ENCODE measurements around the gene KAT8. TPM values are rescaled to one million over a fixed set of nuclear protein-coding genes. Genes with fewer than 3 reads are reported as not detected.
"Not testable (repeated sequence)": the region's sequence is repeated elsewhere in the genome, so short reads cannot be mapped to it uniquely, and the experiment has no call there.

Gene KAT8
- total RNA-seq, 1 donor from 2014 or later: 61.2 TPM

GRCh38 chr16:31133046-31133501 lies 15.6 kb downstream of the KAT8 start:
- Mint-ChIP-seq H3K9me3 (no peaks in the 10 kb centered on the region), H3K27me3 (ENCODE audit: low read depth) (no peaks in the 10 kb centered on the region), H3K4me1 (ENCODE audit: low read depth) (no peaks in the 10 kb centered on the region), H3K4me3 (ENCODE audit: low read depth) (no peak overlapping the region), H3K36me3 (ENCODE audit: low read depth) (peaks cover 7% of the 10 kb centered on the region), H3K27ac (no peak overlapping the region)
- no peak for DNase-seq (ENCODE audit: low spot score)
- intact Hi-C loops (cut with micrococcal nuclease): no loop called here

- no peak overlapping the region for H3K27ac Mint-ChIP-seq
- no peaks in the 10 kb centered on the region for H3K4me1 Mint-ChIP-seq (ENCODE audit: low read depth)
- H3K9me3 Mint-ChIP-seq: no peaks in the 10 kb centered on the region
- DNase-seq (ENCODE audit: low spot score): no peak
- H3K27me3 Mint-ChIP-seq (ENCODE audit: low read depth): no peaks in the 10 kb centered on the region
- peaks cover 7% of the 10 kb centered on the region for H3K36me3 Mint-ChIP-seq (ENCODE audit: low read depth)
- intact Hi-C loops (cut with micrococcal nuclease): no loop called here
- no peak overlapping the region for H3K4me3 Mint-ChIP-seq (ENCODE audit: low read depth)
Observed at GRCh38 chr16:31134091-31134571, 16.7 kb downstream of the KAT8 start.

GRCh38 chr16:31134625-31135534 lies 17.4 kb downstream of the KAT8 start:
- Mint-ChIP-seq H3K27ac (no peak overlapping the region), H3K27me3 (ENCODE audit: low read depth) (no peaks in the 10 kb centered on the region), H3K36me3 (ENCODE audit: low read depth) (peaks cover 7% of the 10 kb centered on the region), H3K4me3 (ENCODE audit: low read depth) (no peak overlapping the region), H3K9me3 (no peaks in the 10 kb centered on the region), H3K4me1 (ENCODE audit: low read depth) (no peaks in the 10 kb centered on the region)
- no peak for DNase-seq (ENCODE audit: low spot score)
- intact Hi-C loops (cut with micrococcal nuclease): no loop called here

GRCh38 chr16:31135535-31136286 lies 18.2 kb downstream of the KAT8 start, which contains the start of gene PRSS8:
TSS of gene PRSS8 (minus strand) at chr16:31135727. CDS start at chr16:31135498, 229 bp downstream.
- DNase-seq (ENCODE audit: low spot score): no peak
- Mint-ChIP-seq H3K4me1 (ENCODE audit: low read depth) (peaks cover under 1% of the 10 kb centered on the region), H3K27me3 (ENCODE audit: low read depth) (no peaks in the 10 kb centered on the region), H3K36me3 (ENCODE audit: low read depth) (peaks cover 3% of the 10 kb centered on the region), H3K4me3 (ENCODE audit: low read depth) (no peak within 1 kb of the TSS), H3K9me3 (no peaks in the 10 kb centered on the region), H3K27ac (no peak within 1 kb of the TSS)
- intact Hi-C loops (cut with micrococcal nuclease): no loop called here

GRCh38 chr16:31136287-31136662 lies 18.8 kb downstream of the KAT8 start:
- Mint-ChIP-seq H3K36me3 (ENCODE audit: low read depth) (peaks cover 3% of the 10 kb centered on the region), H3K4me1 (ENCODE audit: low read depth) (peaks cover 1% of the 10 kb centered on the region), H3K4me3 (ENCODE audit: low read depth) (no peak overlapping the region), H3K27ac (no peak overlapping the region), H3K9me3 (no peaks in the 10 kb centered on the region), H3K27me3 (ENCODE audit: low read depth) (no peaks in the 10 kb centered on the region)
- no peak for DNase-seq (ENCODE audit: low spot score)
- intact Hi-C loops (cut with micrococcal nuclease): no loop called here

GRCh38 chr16:31136822-31137499 lies 19.5 kb downstream of the KAT8 start:
- H3K27me3 Mint-ChIP-seq (ENCODE audit: low read depth); H3K27ac Mint-ChIP-seq; H3K4me3 Mint-ChIP-seq (ENCODE audit: low read depth); H3K9me3 Mint-ChIP-seq; H3K4me1 Mint-ChIP-seq (ENCODE audit: low read depth); DNase-seq (ENCODE audit: low spot score); intact Hi-C loops (cut with micrococcal nuclease); H3K36me3 Mint-ChIP-seq (ENCODE audit: low read depth): not testable (repeated sequence)

GRCh38 chr16:31138621-31139578 lies 21.4 kb downstream of the KAT8 start:
- DNase-seq (ENCODE audit: low spot score): no peak
- peaks cover 7% of the 10 kb centered on the region for H3K4me1 Mint-ChIP-seq (ENCODE audit: low read depth)
- H3K36me3 Mint-ChIP-seq (ENCODE audit: low read depth): no peaks in the 10 kb centered on the region
- H3K4me3 Mint-ChIP-seq (ENCODE audit: low read depth): no peak overlapping the region
- H3K27me3 Mint-ChIP-seq (ENCODE audit: low read depth): no peaks in the 10 kb centered on the region
- H3K9me3 Mint-ChIP-seq: no peaks in the 10 kb centered on the region
- intact Hi-C loops (cut with micrococcal nuclease): no loop called here
- no peak overlapping the region for H3K27ac Mint-ChIP-seq

GRCh38 chr16:31141071-31141469 lies 23.6 kb downstream of the KAT8 start:
- H3K36me3 Mint-ChIP-seq (ENCODE audit: low read depth); H3K27ac Mint-ChIP-seq: not testable (repeated sequence)

GRCh38 chr16:31141489-31142108 lies 24.1 kb downstream of the KAT8 start:
- intact Hi-C loops (cut with micrococcal nuclease): loop anchor here (1.0 to 2.0 kb wide), 7 partner anchors 24 to 318 kb away; partner anchors contain the start of genes ARMC5, BCKDK, FUS and KAT8
- DNase-seq (ENCODE audit: low spot score): no peak
- H3K36me3 Mint-ChIP-seq (ENCODE audit: low read depth): no peaks in the 10 kb centered on the region
- peak overlapping the region; percentile 77 for H3K27ac Mint-ChIP-seq
- H3K4me3 Mint-ChIP-seq (ENCODE audit: low read depth): peak overlapping the region; percentile 70
- no peaks in the 10 kb centered on the region for H3K9me3 Mint-ChIP-seq
- H3K4me1 Mint-ChIP-seq (ENCODE audit: low read depth): peaks cover 7% of the 10 kb centered on the region
- H3K27me3 Mint-ChIP-seq (ENCODE audit: low read depth): peaks cover 4% of the 10 kb centered on the region

More at GRCh38 chr16:31141071-31141469, 23.6 kb downstream of the KAT8 start:
- H3K9me3 Mint-ChIP-seq; H3K4me3 Mint-ChIP-seq (ENCODE audit: low read depth); intact Hi-C loops (cut with micrococcal nuclease); DNase-seq (ENCODE audit: low spot score); H3K4me1 Mint-ChIP-seq (ENCODE audit: low read depth); H3K27me3 Mint-ChIP-seq (ENCODE audit: low read depth): not testable (repeated sequence)

GRCh38 chr16:31142109-31143010 lies 24.9 kb downstream of the KAT8 start:
- peak; percentile 98 for DNase-seq (ENCODE audit: low spot score)
- H3K27ac Mint-ChIP-seq: peak overlapping the region; percentile 77
- no peaks in the 10 kb centered on the region for H3K9me3 Mint-ChIP-seq
- H3K4me1 Mint-ChIP-seq (ENCODE audit: low read depth): peaks cover 7% of the 10 kb centered on the region
- peak overlapping the region; percentile 70 for H3K4me3 Mint-ChIP-seq (ENCODE audit: low read depth)
- peaks cover 7% of the 10 kb centered on the region for H3K27me3 Mint-ChIP-seq (ENCODE audit: low read depth)
- no peaks in the 10 kb centered on the region for H3K36me3 Mint-ChIP-seq (ENCODE audit: low read depth)
- intact Hi-C loops (cut with micrococcal nuclease): loop anchor here (1.0 to 2.0 kb wide), 7 partner anchors 25 to 317 kb away; partner anchors contain the start of genes ARMC5, BCKDK, FUS and KAT8

All from activated T-helper 2 cell treated with anti-CD3 and anti-CD28 coated beads, Interferon-gamma antibody, Interleukin-2, Interleukin-4, amounts not matched to agents 10 μg/mL and 5 μg/mL and 100 μg/mL, durations not matched to agents 14 hours and 24 hours and 36 hours (primary cell).